ENCODE results near the gene FAM13A. TPM values are rescaled to one million over a fixed set of nuclear protein-coding genes. Genes with fewer than 3 reads are reported as not detected.

Gene FAM13A
- total and polyA plus RNA-seq, 9 of the 15 experiments (the other 6 are each of a cell fraction or from before 2014, with no cell fraction given) = 11.3 to 23.3 (median 14.7) TPM

DNA sequence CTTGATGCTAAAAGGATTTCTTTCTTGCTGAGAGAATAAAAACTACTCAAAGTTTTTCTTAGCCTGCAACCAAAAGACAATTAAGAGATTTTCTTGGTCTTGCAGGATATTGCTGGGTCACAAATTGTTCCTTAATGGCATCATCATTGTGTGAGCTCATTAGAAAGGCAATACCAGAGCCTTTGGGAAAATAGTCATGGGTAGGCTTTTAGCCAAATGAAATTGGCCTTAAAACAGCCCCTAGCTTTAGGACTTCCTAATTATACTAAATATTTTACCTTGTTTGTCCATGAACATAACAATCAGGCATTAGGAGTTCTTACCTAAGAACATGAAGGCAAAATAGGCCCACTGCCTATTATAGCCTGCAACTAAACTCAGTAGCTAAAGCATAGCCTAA, 10.4 kb upstream of the FAM13A start:
- BruUV-seq (replicated peaks) = no TSS peak
- Histone ChIP-seq H3K9ac (ENCODE audit: insufficient read depth in 1 of 2, low read depth in 2 of 2, low read length in 2 of 2) (no peak overlapping the region), H3K4me3 (no peak overlapping the region), H3K9me3 (replicated peaks; ENCODE audit: control insufficient read depth, insufficient read depth, low read depth, low read length) (no peaks in the 10 kb centered on the region), H4K20me1 (replicated peaks; ENCODE audit: control insufficient read depth, insufficient read depth, low read length) (no peaks in the 10 kb centered on the region), H3K9me1 (ENCODE audit: control insufficient read depth, insufficient read depth, low read length) (no peaks in the 10 kb centered on the region), H3K4me1 (replicated peaks in 1 of 2; ENCODE audit: control insufficient read depth in 2 of 2, insufficient read depth in 2 of 2, low read length in 2 of 2) (no peaks in the 10 kb centered on the region), H3K36me3 (ENCODE audit: control insufficient read depth, insufficient read depth, low read length) (no peaks in the 10 kb centered on the region), H3K27me3 (ENCODE audit: control insufficient read depth in 2 of 2, insufficient read depth in 2 of 2, low read length in 2 of 2) (peaks cover under 1 to 3% of the 10 kb centered on the region in 2 experiments; a peak in 1 of 5 replicates), H3K4me2 (ENCODE audit: insufficient read depth, low read length) (no peak overlapping the region), H2AFZ (ENCODE audit: low read depth, low read length) (no peak overlapping the region), H3K27ac (ENCODE audit: extremely low read depth, low read depth, low read length) (no peak overlapping the region), H3K79me2 (ENCODE audit: control insufficient read depth, insufficient read depth, low read length) (no peaks in the 10 kb centered on the region)
- ChIA-PET CTCF (ENCODE audit: low intra/inter-chr PET ratio) (no interaction called here), POLR2A (no interaction called here)
- FAIRE-seq (no peak), DNase-seq (ENCODE audit: extremely low read depth in 1 of 4, low spot score in 3 of 4) (no peak), ATAC-seq (no peak)
- TF ChIP-seq COPS2 (conservative IDR thresholded peaks at IDR 0.05) (no peak), ARID3A (IDR thresholded peaks at IDR 0.05; ENCODE audit: borderline replicate concordance, low read depth, low read length) (no peak), GMEB1 (CRISPR knock-in tag; IDR thresholded peaks at IDR 0.05) (no peak), DACH1 (IDR thresholded peaks at IDR 0.05; ENCODE audit: partially characterized antibody) (no peak), NR0B1 (IDR thresholded peaks at IDR 0.05; ENCODE audit: partially characterized antibody) (no peak), E2F8 (IDR thresholded peaks at IDR 0.05; ENCODE audit: low read depth, partially characterized antibody) (no peak), ZBTB7A (IDR thresholded peaks at IDR 0.05; ENCODE audit: borderline replicate concordance, control insufficient read depth, low read depth, low read length) (no peak), MAFK (IDR thresholded peaks at IDR 0.05; ENCODE audit: low read length) (no peak), XRCC4 (IDR thresholded peaks at IDR 0.05; ENCODE audit: extremely low read depth, insufficient read depth, insufficient read length) (no peak), MAFG (tag; conservative IDR thresholded peaks at IDR 0.05) (no peak), PCBP1 (IDR thresholded peaks at IDR 0.05; ENCODE audit: low read depth, low read length, poor library complexity, severe bottlenecking) (no peak), BCL6 (CRISPR knock-in tag; IDR thresholded peaks at IDR 0.05) (no peak), CBFA2T2 (conservative IDR thresholded peaks at IDR 0.05) (no peak)
- intact Hi-C loops (cut with micrococcal nuclease) = no loop called here
- in situ Hi-C loops (cut with MboI) = no loop called here

All from K562 (cell line).